Measurements from ENCODE around the gene RLN1.

GRCh38 chr9:5361326-5362010 lies 21.8 kb upstream of the RLN1 start:
- no peak for TF ChIP-seq CEBPB (IDR thresholded peaks at IDR 0.05)
- TF ChIP-seq POLR2A (IDR thresholded peaks at IDR 0.05; ENCODE audit: low read length) = no peak
